ENCODE measurements around the gene CSRNP3. TPM values are rescaled to one million over a fixed set of nuclear protein-coding genes. Genes with fewer than 3 reads are reported as not detected.

The CSRNP3 gene
- total RNA-seq, 1 donor from 2014 or later, result 1.6 TPM

DNA sequence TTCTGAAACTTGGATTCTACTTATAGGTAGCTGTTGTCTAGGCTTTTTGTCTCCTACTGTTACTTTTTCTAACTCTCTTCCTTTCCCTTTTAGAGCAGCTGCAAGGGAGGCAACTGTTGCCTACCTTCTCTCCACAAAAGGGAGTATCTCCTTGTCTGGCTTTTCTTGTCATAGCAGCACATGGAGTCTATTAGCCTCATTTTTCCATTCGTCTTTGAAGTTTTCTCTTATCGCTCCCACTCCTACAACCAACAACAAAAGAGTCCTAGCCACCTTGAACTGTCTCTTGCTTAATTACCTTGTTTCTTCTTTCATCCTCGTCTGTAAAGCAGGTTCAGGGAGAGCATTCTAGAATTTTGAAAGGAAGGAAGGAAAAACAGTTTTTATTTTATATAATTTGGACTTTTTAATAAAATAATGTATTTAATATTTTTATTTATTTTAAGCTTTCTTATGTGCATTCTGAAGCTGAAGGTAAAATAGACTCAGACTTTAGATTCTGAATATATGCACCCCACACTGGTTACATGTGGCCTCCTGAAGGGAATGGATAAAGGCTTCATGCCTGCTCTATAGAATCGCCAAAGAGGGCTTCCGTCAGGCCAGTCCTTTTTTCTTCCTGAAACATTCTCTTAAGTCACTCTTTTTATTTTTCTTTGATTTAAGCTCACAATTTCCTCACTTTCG, 154.4 kb downstream of the CSRNP3 start:
- H3K4me3 ChIP-seq (ENCODE audit: low read depth, low read length), result no peak overlapping the region
- TF ChIP-seq, protein P1, sequence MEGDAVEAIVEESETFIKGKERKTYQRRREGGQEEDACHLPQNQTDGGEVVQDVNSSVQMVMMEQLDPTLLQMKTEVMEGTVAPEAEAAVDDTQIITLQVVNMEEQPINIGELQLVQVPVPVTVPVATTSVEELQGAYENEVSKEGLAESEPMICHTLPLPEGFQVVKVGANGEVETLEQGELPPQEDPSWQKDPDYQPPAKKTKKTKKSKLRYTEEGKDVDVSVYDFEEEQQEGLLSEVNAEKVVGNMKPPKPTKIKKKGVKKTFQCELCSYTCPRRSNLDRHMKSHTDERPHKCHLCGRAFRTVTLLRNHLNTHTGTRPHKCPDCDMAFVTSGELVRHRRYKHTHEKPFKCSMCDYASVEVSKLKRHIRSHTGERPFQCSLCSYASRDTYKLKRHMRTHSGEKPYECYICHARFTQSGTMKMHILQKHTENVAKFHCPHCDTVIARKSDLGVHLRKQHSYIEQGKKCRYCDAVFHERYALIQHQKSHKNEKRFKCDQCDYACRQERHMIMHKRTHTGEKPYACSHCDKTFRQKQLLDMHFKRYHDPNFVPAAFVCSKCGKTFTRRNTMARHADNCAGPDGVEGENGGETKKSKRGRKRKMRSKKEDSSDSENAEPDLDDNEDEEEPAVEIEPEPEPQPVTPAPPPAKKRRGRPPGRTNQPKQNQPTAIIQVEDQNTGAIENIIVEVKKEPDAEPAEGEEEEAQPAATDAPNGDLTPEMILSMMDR (conservative IDR thresholded peaks at IDR 0.05; ENCODE audit: low read depth, low read length), result no peak
- no peak for DNase-seq (ENCODE audit: low read depth)

- DNase-seq (ENCODE audit: low read depth), result no peak
- TF ChIP-seq, protein P1 (conservative IDR thresholded peaks at IDR 0.05; ENCODE audit: low read depth, low read length), result no peak
- H3K4me3 ChIP-seq (ENCODE audit: low read depth, low read length), result no peak overlapping the region
Measured at GRCh38 chr2:165624470-165624800, 154.9 kb downstream of the CSRNP3 start.

DNA sequence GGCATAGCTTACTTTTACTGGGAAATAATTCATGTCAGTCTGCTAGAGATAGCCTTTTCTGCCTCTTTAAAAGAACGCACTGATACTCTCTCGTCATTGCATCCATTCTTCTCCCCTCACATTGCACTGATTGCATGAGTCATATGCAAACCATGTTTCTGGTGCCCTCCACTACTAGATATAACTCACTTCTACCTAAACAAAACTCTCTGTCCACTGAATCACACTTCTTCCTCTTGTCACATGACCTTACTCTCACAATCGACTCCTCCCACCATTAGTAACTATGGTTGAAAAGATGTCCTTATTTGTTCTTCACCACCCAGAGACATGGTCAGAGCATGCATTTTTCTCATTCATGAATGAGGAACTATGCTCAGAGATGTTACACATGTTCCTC, 158.0 kb downstream of the CSRNP3 start:
- no peak overlapping the region for H3K4me3 ChIP-seq (ENCODE audit: low read depth, low read length)
- no peak for DNase-seq (ENCODE audit: low read depth)
- TF ChIP-seq, protein P1 (conservative IDR thresholded peaks at IDR 0.05; ENCODE audit: low read depth, low read length), result no peak

DNA sequence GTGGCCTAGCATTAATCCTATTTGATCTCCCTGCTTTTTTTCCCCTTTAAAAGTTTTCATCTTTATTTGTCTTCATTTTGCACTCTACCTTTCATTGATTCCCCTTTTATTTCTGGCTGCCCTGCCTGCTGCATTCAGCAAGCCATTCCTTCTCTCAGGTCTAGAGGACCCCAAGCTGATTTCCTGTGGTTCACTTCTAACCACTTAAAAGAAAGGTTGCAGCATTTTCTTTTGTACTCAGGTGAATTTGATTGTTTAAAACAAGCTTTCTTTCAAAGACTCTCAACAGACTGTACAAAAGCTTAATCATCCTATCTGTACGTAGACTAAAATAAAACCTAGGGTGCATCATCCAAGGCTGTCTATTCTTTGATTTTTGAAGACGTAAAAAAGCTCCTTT, 160.3 kb downstream of the CSRNP3 start:
- TF ChIP-seq, protein P1 (conservative IDR thresholded peaks at IDR 0.05; ENCODE audit: low read depth, low read length), result no peak
- H3K4me3 ChIP-seq (ENCODE audit: low read depth, low read length), result no peak overlapping the region
- DNase-seq (ENCODE audit: low read depth), result no peak

DNA sequence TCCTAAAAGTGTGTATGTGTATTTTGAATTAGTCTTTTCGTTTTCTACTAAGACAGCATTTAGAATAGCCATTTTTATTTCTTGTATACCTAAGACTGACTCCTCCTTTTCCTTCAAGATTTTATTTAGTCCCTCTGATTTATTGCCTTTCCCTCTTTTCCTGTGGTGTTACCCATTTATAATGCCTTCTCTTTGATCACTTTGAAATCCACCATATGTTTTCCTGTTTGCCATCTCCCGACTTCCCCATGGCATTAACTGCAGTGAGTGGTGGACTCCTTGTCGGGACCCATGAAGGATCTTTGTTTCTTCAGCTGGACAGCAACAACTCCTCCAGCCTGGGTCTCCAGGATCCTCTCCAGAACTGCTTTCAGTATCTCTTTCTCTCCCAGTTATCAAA, 160.7 kb downstream of the CSRNP3 start:
- TF ChIP-seq, protein P1 (conservative IDR thresholded peaks at IDR 0.05; ENCODE audit: low read depth, low read length), result no peak
- no peak for DNase-seq (ENCODE audit: low read depth)
- H3K4me3 ChIP-seq (ENCODE audit: low read depth, low read length), result no peak overlapping the region

DNA sequence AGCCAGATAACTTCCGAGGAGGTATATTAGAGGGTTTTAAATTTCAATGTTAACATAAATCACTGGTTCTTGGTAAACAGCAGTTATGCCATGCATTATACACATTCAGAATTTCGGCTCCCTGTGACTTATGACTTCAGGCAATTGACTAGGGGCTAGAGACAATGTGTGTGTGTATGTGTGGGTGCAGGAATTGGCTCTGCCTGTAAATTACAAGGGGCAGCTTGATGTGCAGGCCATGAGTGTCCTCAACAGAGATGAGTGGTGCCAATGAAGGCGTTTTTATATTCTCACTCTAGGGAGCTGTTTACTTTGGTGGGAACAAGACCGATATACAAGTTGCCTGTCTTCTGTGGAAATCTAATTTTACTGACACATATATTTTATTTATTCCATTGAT, 161.6 kb downstream of the CSRNP3 start:
- no peak for DNase-seq (ENCODE audit: low read depth)
- no peak overlapping the region for H3K4me3 ChIP-seq (ENCODE audit: low read depth, low read length)
- TF ChIP-seq, protein P1 (conservative IDR thresholded peaks at IDR 0.05; ENCODE audit: low read depth, low read length), result no peak

DNA sequence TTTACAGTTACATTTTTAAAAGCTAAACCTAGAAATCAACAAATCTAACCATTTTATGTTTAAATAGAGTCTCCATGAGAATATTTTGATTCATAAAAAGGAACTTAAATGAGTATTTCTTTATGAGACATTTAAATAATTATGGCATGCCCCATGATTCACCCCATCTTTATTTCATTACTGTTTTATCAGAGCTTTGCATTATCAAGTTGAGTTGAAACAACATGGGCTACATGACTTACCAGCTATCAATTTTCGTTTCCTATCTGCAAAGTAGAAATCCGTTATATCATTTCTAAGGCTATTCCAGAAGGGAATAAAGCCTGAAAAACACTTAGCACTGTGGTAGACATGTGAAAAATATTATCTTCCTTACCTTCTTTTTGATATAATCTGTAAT, 163.1 kb downstream of the CSRNP3 start:
- no peak for DNase-seq (ENCODE audit: low read depth)
- H3K4me3 ChIP-seq (ENCODE audit: low read depth, low read length), result no peak overlapping the region
- TF ChIP-seq, protein P1 (conservative IDR thresholded peaks at IDR 0.05; ENCODE audit: low read depth, low read length), result no peak

Measured in epithelial cell of proximal tubule (primary cell).